Measurements from ENCODE around the gene CDKAL1.
A peak's percentile ranks its signal among the peaks of the same experiment; 100 is the strongest.
"Not testable (repeated sequence)": the region's sequence is repeated elsewhere in the genome, so short reads cannot be mapped to it uniquely, and the experiment has no call there.

CDKAL1 gene

GRCh38 chr6:21159465-21159864 lies 625.2 kb downstream of the CDKAL1 start:
- no peak for DNase-seq

DNA sequence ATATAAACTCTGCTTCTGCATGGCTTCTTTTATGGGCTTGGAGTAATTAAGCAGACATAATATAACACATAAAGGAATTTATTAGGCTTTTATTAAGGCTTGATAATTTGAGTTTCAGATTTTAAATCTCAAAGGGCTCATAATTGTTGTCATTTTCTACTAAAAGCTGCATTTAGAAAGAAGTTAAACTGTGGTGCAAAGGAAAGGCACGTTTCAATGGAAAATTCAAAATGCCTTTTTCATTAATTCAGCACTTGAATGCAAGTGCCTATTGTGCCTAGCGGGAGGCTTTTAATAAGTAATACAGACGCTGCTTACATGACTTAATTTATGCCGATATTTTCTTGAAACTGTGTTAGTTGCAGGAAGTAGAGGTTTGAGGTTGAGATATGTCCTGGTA lies 627.5 kb downstream of the CDKAL1 start:
- no peak for DNase-seq

- DNase-seq, result no peak
Measured at GRCh38 chr6:21163110-21163837, 629.0 kb downstream of the CDKAL1 start.

- no peak for DNase-seq
Measured at GRCh38 chr6:21163838-21164180, 629.6 kb downstream of the CDKAL1 start.

DNA sequence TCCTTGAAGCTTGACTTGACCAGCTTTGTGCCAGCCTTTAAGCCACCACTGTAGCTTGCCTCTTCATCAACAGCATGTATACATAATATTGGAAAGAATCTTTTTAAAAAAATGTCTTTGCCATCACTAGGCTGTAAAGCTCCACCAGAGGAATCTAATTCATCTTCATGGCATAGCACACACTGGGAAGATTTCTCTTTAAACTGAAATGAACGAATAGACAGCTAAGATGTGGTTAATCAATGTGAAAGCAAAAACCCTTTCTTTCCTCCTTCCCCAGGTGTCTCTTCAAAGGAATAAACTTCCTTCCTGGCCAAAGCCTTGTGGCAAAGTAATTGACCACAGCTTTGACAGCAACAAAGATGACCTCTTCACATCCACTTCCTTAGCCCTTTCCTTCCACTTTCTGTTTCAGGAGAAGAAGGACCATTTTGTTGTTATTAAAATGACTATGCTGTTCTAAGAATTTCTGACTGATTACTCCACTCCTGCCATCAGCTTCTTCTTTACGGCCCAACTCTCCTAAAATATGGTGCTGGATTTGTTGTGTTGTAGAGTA lies 630.6 kb downstream of the CDKAL1 start:
- peak; percentile 66 for DNase-seq

DNA sequence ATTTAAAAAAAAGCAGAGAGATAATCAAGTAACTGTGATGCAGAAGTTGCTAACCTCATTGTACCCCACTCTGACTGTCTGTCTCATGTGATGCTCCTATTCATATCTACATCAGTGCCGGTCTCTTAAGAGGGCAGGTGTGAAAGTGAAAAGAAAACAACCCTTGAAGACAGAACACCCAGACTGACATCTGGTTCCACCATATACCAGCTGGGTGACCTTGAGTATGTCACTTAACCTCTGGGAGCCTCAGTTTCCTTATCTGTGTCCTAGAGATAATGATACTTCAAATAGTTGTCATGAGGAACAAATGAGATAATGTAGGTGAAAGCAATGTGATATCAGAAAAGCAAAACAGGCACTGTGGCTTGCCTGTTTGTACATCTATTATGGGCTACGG lies 632.5 kb downstream of the CDKAL1 start:
- DNase-seq, result no peak

- no peak for DNase-seq
Measured at GRCh38 chr6:21167790-21168189, 633.5 kb downstream of the CDKAL1 start.

GRCh38 chr6:21171801-21172200 lies 637.5 kb downstream of the CDKAL1 start:
- DNase-seq, result no peak

GRCh38 chr6:21173031-21173430 lies 638.8 kb downstream of the CDKAL1 start:
- DNase-seq, result peak; percentile 11

DNA sequence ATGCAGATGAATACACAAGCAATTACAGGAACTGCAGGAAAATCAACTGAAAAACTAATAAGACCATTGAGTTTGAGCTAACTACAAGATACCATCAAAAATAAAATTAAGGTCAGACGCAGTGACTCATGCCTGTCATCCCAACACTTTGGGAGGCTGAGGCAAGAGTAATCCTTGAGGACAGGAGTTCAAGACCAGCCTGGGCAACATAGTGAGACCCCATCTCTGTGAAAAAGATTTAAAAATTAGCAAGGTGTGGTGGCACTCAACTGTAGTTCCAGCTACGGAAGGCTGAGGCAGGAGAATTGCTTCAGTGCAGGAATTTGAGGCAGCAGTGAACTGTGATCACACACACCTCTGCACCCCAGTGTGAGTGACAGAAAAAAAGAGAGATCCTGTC lies 639.4 kb downstream of the CDKAL1 start:
- DNase-seq, result no peak

DNA sequence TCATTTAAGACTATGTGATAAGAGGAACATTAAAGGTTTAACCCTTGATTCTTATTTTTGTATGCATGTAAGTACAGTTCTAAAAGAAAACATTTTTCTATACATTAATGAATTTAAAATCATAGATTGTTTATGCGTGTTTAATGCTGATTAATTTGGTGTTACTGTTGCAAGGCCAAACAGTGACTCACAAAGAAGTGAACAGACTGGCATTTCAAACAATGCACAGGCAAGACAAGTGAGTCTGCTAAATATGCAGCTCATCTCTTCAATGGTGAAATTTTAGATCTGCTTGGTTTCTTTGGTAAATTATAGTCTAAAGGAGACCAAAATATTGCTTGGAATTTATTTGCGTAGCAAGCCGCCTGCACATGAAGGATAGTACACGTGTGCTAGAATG lies 641.9 kb downstream of the CDKAL1 start:
- DNase-seq, result no peak

DNA sequence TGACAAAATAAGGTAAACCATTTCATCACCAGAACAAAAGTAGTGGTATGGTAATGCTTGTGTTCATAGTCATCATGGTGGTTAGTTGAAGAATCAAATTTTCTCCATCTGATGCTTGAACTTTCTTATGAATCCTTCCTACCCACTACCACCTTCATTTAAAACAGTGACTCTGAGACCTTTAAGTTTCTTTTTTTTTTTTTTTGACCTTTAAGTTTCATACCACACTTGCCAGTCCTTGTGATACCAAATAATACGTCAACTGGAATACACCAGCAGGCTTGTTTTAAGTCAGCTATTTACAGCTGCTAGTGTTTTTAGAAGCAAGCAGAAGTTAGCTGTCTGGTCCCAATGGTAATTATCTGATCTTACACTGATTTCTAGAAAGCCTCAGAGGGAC lies 645.9 kb downstream of the CDKAL1 start:
- no peak for DNase-seq

DNA sequence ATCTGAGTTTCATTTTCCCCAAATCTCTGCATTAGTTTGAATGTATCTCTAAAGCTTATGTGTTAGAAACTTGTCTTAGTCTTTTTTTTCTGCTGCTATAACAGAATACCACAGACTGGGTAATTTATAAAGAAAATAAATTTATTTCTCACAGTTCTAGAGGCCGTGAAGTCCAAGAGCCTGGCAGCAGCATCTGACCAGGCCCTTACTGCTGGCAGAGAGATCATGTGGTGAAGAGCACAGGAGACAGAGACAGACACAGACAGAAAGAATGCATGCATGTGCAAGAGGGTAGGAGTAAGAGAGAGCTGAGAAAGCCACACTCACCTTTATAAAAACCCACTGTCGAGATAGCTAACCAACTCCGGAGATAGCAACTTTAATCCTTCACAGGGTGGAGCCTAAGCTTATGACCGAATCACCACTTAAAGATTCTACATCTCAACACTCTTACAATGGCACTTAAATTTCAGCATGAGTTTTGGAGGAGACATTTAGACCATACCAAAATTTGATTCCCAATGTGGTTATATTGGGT lies 646.6 kb downstream of the CDKAL1 start:
- no peak for DNase-seq

DNA sequence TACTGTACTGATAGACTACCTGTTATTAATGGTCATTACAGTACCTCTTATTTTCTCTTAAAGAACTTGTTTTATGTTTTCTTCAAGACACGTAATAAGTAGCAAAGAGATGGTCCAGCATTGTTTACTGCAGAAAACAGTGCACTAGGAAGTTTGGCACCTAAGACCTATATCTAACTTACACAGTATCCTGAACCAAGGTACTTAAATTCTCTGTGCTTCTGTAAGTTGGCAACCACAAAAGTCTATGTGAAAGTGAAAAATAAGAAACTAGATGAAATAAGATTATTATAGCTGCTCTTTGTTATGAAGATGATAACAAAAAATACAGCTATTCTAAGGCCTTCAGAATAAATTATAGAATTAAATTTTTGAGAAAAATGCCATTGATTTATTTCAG lies 647.6 kb downstream of the CDKAL1 start:
- no peak for DNase-seq

DNA sequence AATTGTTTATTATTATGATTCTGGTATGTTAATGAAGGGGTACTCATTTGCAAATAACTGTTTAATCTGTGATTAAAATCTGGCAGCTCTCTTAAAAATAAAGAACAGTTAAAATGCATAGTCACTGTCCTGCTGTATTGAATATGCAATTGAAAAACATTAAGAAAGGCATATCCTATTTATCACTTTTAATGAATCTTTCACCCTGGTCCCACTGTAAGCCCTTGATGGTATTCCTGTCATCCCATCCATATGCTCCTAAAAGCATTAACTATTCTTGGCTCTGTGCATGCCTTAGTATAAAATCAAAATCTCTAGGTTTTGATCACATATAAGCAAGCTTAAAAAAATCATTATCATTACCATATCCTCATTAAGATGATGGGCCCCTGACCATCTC lies 648.3 kb downstream of the CDKAL1 start:
- no peak for DNase-seq

GRCh38 chr6:21185861-21186478 lies 651.7 kb downstream of the CDKAL1 start:
- DNase-seq, result no peak

DNA sequence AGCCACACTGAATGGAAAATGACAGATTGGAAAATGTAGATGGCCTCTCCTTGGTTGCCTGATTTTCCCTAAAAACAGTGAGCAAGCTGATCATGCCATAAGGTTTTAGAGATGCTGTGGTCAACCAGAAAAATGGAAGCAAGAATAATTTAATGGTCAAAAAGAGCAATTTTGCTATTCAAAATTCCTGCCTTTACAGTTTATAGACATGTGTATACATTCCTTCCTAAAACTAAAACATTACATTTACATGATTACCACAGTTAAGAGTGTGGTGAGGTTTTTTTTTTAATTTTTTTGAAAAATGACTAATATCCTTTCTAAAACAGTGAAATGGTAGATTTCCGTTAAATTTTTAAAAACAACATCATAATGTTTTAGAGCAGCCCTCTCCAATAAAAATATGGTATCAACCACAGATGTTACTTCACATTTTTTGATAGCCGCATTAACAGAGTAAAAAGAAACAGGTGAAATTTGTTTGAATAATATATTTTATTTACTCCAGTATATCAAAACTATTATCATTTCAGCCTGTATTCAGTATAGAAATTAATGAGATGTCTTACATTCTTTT lies 652.3 kb downstream of the CDKAL1 start:
- no peak for DNase-seq

DNA sequence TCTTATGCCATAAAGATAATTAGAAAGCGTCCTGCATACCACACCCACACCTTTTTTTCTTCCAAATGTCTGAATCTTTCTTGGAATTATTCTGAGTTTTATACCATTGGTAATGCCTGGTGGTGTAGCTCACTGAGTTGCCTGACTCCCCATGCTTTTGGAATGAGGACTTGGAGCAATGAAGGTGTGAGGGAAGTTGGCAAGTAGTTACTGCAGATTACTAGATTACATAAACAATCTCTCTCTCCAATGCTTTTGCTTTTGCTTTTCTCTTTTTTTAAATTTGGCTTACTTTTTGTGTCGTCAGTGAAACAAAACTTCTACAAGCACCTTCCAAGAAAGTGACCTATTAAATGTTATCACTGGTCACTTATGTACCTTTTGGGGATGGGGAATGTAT lies 653.2 kb downstream of the CDKAL1 start:
- DNase-seq, result no peak

DNA sequence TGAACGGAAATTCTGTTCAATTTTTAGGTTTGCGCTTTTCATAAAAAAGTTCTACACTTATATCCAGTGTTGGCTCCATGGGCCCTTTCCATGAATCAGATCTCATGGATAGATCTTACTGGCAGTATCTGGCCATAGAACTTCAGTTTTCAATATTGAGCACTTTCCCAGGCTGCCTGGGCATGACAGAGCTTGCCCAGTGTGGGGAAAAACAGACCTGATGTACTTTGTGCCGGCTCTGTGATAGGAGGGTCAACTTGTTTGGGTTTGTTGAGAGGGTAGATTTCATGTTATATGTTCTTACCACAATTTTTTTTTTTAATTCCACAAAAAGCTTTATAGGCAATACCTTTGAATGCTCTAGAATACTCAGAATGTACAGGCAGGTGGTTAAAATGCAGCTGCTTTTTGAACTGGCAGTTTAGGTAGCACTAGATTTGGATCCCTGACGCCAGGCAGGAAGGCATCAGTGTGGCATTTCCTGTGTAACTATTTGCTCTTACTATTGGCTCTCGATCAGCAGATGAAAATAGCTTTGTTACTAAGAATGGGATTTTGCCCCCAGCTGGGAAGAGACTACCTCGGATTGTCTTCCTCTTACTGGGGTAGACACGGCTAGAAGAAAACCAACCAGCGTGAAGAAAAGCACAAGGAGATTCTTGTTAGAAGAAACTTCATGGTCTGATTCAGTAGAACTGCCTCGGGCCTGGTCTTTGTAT lies 654.4 kb downstream of the CDKAL1 start:
- no peak for DNase-seq

GRCh38 chr6:21189759-21190158 lies 655.5 kb downstream of the CDKAL1 start:
- no peak for DNase-seq

DNA sequence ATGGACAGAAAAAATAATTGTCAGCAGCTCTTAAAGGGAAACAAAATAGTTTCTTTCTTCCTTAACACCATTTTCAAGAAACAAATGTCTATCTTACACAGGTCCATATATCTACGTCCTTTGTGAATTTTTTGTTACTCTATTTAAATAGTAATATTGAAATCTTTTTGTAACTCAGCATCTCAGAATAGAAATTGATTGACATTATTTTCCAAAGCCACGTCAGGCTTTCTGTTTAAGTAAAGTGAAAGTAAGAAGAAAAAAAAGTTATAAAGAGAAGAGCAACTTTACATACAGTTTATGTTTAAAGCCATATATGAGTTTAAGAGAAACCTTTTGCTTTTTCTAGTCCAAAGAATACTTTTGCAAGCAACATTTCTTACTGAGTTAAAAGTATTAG lies 656.4 kb downstream of the CDKAL1 start:
- no peak for DNase-seq

DNA sequence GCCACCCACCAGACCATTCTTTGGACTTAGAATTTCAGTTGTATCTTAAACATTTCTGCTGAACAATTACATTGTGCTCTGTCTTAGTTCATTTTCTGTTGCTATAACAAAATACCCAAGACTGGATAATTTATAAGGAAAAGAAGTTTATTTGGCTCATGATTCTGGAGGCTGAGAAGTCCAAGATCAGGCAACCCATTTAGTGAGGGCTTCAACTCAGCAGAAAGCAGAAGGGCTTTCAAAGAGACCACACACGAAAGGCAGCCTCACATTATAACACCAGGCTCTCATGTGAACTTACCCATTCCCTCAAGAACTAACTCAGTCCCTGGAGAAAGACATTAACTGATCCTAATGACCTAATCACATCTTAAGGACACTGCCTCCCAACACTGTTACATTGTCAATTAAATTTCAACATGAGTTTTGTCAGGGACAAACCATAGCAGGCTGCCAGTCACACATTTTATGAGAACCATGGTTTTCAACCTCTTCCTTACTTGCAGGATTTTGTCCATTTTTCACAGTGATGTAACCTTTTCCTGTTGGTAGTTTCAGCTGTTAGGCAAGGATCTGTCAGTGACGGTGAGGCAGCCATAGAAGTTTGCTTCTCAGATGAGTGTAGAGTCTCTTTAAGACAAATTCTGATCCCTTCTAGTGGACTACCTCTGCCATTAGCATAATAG lies 659.7 kb downstream of the CDKAL1 start:
- DNase-seq, result peak; percentile 32

GRCh38 chr6:21195301-21195700 lies 661.0 kb downstream of the CDKAL1 start:
- DNase-seq, result not testable (repeated sequence)
